HG03439 (cell line): ENCODE data around the gene KRTCAP2.
"Not testable (repeated sequence)": the region's sequence is repeated elsewhere in the genome, so short reads cannot be mapped to it uniquely, and the experiment has no call there.

ENCODE experiments used
- ATAC-seq: cut with Tn5 transposase; IDR thresholded peaks from one replicate; pipeline ENCODE4 v1.9.1; 2021; ENCODE audit warnings: mild to moderate bottlenecking, moderate library complexity; ENCODE audit not compliant: unreplicated experiment

KRTCAP2 gene

DNA sequence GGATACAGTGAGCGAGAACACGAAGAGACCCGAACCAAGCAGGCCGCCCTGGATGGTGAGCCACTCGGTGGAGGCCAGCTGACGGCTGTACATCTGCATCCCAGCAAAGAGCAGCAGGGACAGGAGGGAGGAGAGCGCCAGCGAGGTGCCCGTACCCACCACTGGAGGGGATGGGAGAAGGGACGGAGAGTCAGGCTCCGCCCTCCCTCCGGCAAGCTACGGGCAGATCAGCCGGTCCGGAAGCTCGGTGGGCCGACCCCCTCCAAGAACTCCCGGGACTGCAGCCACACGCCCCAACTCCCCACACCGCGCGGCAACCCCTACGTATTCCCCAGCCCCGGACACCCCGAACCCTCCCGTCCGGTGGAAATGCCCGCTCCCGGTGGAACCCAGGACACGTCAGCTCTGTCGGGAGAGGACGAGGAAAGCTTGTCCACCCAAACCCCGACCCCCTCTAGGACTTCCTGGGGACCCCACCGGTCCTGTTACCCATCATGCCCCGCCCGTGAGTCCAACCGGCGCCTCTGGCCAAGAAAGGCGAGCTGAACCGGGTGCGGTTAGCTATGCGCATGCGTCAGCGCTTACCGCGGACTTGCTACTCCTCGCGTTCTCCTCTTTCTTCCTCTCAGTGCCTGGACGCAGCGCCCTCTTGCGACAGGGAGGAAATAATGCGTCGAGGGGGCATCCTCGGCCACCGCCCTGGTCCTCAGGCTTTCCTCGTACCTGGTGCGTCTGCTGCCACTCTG is at the start of gene KRTCAP2:
Gene KRTCAP2 (minus strand): TSS at position 573 of the 746 bp plus-strand sequence. CDS start 80 bp downstream, at position 493.
- ATAC-seq: peak; percentile 81

DNA sequence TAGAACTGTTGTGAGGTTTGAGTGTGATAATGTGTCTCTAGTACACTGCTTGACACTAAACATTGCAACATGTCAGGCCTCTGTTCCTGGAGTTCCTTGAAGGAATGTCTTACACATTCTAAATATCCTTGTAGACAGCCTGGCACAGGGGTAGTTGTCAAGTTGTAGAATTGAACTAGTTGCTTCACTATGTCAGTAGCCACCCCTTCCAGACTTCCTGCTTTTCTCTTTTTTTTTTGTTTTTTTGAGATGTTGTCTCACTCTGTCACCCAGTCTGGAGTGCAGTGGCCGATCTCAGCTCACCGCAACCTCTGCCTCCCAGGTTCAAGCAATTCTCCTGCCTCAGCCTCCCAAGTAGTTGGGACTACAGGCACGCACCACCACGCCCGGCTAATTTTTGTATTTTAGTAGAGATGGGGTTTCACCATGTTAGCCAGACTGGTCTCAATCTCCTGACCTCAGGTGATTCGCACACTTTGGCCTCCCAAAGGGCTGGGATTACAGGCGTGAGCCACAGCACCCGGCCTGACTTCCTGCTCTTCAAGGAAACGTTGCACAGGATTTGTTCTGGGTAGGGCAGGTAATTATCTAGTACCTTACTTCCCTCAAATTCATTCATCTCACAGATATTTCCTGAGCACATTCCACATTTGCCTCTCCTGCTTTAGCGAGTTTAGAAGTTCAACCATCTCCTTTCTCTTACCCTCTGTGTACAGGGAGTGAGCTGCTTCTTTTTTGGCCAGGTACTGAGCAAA is 47.3 kb upstream of the KRTCAP2 start:
- ATAC-seq: not testable (repeated sequence)

DNA sequence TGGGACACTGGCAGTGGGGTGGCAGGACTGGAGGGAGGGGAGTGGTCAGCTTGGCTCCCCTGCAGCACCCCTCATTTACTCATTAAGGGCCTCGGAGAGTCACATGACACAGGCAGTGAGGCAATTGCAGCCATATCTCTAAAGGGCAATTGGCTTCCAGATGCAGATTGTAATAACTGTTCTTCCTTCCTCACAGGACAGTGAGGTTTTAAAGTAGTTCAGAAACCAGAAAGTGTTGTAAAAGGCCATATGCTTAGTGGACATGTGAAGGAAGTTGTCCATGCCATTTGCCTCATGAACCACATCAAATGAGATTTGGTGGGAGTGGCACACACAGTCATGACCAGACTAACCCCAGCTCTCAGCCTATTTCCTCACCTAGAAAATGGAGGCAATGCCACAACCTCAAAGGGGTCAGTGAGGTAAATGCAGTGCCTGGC is 46.5 kb upstream of the KRTCAP2 start:
- no peak for ATAC-seq

DNA sequence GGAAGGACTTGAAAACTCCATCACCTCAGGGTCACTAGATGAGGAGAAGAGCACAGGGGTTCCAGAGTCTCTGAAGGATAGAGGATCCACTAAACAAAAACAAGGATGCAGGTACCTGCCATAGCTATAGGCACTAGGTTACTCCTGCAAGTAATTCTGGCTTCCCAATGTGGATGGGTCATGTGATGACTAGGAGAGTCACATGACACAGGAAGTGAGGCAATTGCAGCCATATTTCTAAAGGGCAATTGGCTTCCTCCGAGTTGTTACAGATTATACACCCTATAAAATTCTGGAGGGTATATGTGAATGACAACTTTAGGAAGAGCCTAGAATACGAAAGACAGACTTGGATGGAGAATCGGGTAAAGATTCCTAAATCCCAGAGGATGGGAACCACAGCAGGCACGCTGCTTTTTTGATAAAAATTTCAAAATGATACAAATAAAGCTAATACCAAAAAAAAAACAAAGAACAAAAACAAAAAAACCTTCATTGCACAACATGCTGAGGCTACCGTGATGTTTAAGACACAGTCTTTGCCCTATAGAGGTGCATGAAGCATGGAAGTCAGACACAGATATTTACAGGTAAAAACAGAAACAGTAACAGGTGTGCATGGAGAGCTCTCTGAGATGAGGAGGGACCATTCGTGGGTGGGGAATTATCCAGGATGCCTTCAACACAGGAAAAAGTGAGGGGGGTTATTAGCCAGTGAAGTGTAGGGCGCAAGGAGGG is 45.9 kb upstream of the KRTCAP2 start:
- ATAC-seq: no peak

DNA sequence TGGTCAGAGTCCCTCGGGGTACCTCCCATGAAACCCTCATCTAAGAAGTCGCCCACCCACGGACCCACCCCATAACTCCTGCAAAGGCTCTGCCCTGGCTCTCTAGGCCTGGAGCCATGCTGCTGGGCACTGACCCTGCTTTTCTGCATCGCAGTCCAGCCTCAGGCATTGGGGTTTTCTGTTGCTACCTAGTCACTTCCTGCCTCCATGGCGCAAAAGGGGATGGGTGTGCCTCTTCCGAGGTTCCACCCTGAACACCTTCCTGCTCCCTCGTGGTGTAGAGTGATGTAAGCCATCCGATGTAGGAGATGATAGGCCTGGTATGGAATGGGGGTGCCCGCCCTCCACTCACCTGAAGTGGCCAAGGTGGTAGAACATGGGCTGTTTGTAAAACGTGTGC is 41.6 kb upstream of the KRTCAP2 start:
- not testable (repeated sequence) for ATAC-seq

DNA sequence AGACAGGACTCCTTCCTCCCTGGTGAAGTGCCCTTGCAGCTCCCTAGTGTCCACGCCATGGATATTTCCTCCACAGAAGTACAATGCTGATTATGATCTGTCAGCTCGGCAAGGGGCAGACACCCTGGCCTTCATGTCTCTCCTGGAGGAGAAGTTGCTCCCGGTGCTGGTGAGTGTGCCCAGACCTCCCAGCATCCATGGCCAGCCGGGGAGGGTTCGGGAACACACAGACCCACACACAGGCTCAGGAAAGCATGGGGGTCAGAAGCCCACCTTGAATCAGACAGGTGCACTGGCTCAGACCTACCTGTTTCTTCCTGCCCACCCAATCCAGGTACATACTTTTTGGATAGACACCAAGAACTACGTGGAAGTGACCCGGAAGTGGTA is 38.9 kb upstream of the KRTCAP2 start:
- ATAC-seq: not testable (repeated sequence)

DNA sequence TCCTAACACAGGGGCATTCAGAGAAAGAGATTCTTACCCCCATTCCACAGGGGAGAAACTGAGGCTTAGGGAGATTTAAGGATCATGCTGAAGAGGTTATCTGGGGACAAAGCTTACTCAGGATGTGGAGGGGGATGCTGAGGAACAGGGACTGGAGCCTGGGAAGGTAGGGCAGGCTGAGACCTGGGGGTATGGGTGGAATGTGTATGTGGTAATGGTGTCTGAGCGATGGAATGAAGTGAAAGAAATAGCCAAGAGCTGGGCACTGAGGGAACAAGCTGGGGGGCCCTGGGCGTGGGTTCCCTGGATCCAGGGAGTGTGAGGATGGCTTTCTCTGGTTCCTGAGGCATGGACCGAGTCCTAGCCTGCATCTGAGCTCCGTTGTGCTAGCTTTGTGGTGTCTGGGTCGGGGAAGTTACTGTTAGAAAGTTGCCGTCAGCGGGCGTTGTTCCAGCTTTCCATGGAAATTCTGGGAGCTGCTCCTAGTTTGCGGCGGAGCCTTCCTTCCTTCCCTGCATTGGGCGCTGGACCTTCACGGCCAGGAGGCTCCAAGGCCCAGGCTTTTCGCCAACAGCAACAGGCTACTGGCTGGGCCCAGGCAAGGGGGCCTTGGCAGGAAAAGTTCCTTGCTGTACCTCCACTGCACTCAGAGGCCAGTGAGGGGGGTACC is 38.4 kb upstream of the KRTCAP2 start:
- ATAC-seq: not testable (repeated sequence)

DNA sequence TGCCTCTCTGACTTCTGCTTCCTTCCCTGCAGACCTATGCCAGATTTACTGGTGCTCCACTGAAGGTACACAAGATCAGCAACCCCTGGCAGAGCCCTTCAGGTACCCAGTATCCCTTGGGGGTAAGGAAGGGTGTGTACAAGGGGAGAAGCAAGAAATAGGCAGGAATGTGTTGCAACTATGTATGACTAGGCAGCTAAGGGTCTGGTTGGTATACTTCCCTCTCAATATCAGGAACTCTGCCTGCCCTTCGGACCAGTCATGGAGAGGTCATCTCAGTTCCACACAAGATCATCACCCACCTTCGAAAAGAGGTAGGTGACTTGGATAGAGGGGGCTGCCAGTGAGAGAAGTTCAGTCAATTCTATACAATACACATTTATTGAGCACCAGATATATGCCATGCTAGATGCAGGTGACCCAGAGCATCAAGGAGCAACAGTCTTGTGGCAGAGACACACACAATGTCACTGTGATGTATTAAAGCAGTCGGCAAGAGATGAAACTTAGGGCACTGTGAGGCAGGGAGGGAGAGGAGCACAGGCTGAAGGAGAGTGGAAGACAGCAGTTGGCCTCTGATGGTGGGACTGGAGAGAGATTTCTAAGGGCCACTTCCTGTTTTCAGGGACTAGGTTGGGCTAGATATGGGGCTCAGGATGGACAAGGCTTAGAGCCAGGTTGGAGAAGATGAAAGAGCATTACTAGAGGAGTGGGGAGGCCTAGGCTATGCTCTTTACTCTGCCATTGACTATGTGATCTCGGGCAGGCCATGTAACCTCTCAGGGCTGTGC is 37.4 kb upstream of the KRTCAP2 start:
- ATAC-seq: no peak

DNA sequence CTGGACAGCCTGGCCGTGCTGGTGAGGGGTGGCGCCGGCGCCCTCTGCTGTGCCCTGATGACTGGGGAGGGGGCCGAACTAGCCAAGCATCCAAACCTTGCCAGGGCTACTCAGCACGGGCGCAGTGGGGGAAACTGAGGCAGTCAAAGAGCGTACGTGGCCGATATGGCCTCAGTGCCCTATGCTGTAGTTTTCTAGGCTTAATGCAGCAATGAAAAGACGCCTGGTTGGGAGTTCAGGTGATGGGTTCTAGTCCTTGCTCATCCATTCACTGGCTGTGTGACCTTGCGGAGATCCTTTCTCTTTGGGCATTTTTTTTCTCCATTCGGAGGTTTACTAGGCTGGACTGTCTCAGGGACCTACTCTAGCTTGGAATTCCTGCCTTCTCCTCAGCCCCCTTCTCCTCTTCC is 36.2 kb upstream of the KRTCAP2 start:
- ATAC-seq: no peak

DNA sequence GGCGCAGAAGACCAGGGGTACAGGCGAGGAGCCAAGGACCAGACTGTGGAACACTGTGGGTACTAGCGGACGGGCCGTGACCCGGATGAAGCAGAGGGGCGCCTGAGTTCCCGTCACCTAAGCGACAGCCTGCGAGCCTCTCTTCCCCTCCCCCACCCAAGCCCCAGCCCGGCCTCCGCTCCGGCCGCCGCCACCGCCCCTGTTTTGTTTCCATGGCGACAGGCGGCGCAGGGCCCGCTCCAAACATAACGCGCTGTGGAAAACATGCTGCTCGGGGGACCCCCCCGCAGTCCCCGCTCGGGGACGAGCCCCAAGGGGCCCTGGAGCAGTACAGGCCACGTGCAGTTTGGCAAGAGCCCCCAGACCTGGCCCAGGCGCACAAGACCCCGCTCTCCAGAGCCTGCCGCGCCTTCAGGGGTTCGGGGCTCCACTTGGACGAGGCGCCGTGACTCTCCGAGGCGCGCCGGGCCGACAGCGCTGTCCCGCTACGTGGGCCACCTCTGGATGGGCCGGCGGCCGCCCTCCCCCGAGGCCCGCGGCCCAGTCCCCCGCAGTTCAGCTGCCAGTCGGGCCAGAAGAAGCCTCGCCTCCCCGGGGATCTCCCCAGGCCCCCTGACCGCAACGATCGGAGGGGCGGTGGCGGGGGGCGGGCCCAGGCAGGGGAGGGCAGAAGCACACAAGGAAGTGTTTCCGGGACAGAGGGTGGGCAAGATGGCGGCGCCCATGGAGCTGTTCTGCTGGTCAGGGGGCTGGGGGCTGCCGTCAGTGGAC is 35.6 kb upstream of the KRTCAP2 start, which contains the start of gene MTX1:
Gene MTX1 (plus strand): TSS at position 155 of the 771 bp plus-strand sequence. CDS start 110 bp downstream, at position 265.
- peak; percentile 59 for ATAC-seq

DNA sequence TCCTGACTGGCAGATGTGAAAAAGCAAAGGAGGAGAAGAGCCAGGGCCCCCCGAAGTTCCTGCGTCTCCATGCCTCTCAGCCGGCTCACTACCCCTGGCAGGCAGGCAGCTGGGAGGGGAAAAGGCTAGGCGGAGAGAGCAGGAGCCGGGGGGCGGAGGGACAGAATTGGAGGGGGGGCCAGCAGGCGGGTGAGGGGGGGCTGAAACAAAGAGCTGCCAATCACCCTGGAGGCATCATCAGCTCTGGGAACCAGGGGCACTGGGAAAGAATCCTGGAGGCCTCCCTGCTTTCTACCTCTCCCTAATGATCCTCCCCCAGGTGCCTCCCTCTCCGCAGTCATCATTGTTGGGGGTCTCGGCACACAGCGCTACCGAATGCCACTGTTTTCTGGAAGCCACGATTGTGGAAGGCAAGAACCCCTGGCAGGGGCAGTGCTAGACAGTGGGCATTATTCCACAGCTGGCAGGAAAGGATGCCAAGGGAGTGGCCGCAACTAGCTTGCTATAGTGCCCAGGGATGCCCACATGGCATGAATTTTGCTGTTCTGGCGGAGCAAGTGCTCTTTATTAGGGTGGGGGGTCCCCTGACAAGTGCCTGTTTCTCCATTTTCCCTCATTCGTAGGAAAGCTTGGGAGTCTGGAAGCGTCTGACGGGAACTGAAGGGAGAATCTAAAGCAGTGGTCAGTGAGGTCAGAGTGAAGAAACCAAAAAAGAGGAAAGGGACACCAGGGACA is 34.9 kb upstream of the KRTCAP2 start, which contains the start of gene THBS3:
Gene THBS3 (minus strand): TSS at position 92 of the 735 bp plus-strand sequence. CDS start 21 bp downstream, at position 71.
- no peak for ATAC-seq

DNA sequence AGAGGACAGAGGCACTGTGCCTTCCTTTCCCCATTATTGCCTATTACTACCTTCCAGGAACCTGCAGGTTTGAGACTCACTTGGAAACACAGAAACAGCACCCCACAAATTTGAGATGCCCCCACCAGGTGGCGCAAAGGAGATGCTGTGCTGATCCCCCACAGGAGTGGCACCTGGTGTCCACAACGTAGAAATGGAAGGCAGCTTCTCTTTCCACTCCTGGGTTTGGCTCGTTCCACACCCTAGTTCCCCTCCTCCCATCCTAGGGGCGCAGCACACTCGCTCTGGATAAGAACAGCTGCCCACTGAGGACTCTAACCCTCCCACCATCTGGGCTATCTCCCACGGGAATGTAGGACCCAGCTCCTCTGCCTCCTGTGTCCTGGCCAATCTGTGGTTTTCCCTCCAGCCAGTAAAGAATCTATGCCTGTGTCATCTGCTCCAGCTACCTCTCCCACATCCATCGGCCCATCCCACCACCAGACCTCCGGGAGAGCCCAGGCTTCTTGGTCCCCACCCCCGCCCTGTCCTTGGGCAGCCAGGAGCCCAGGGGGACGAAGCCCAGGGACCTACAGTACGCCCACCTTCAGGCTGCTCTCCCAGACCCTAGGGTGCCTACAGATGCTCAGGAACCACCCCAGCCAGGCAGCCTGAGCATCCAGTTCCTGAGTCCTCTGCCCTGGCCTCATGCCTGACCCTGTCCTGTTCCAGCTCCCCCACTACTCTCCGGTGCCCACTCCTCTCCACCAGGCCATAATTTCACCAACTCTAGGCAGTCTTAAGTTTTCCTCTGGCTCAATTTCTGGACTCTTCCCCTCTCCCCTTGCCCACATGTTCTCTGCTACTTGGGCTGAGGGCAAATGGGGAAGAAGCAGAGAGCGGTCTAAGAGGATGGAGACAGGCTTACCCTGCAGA is 34.0 kb upstream of the KRTCAP2 start:
- no peak for ATAC-seq

DNA sequence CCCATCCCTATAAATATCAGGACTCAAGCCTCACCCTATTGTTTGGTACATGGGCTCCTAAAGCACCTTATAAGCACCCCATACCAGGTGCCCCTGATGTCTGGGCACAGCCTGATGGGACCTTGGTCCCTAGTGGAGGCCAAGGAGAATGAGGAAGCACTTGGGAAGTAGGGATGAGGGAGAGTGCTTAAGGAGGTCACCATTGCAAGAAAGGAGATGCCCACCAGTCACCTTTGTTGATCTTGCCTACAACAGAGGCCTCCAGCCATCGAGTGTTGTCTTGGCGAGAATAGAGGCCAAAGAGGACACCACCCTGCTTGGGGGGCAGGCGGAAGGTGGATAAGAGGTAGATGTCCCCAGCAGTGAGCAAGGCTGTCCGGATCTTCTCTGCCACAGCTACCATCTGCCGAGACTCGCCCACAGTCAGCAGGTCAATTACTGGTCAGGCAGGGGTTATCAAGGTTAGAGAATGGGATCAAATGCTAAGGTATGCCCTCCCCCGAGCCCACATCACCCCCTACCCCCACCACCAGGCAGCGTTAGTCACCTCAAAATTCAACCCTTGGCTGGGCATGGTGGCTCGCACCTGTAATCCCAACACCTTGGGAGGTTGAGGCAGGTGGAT is 33.0 kb upstream of the KRTCAP2 start:
- no peak for ATAC-seq

DNA sequence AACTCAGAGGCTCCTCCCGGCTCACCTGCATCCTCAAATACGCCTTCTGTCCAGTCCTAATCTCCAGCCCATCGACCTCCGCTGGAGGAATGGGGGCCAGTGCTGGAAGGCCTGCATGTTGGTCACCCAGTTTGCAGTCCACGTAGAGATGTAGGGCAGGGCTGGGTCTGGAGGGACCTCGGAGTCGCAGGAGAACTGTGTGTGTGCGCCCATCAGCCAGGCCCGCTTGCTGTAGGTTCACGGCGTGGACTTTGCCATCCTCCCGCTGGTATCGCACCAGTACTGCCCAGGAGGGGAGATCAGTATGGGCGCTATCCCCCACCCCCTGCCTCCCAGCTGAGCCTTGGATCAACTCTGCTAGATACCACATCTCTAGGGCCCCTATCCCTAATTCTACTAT is 31.9 kb upstream of the KRTCAP2 start:
- no peak for ATAC-seq

DNA sequence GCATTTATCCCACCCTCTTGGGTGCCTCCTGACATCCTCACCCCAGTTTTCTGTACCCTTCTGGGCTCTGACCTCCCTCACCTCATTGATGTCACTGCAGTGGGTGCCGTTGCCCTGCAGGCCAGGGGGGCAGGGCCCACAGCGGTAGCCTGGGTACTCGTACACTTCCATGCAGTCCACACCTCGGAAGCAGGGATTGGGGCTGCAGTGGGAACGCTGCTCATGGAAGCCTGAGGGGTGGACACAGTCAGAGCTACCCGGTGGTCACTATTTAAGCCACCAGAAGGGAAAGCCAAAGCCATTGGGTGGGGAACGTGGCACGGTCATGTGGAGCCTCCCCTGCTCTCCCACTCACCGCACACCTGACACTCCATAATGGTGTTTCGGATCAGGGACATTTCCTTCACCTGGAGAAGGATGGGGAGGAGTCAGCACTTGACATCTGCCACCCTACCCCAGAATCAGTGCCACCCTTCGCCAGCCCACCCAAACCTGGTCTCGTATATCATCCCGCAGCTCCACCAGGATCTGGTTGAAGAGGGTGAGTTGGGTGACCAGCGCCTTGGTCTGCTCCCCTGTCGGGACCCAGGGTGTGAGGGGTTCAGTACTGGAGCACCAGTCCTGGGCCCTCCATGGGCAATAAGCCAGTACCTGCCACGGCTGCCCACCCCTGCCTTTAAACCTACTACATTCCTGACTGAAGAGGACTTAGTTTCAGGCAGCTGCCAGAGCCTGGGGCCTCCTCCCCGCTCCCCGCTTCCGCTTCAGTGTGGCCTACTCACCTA is 29.8 kb upstream of the KRTCAP2 start:
- no peak for ATAC-seq

DNA sequence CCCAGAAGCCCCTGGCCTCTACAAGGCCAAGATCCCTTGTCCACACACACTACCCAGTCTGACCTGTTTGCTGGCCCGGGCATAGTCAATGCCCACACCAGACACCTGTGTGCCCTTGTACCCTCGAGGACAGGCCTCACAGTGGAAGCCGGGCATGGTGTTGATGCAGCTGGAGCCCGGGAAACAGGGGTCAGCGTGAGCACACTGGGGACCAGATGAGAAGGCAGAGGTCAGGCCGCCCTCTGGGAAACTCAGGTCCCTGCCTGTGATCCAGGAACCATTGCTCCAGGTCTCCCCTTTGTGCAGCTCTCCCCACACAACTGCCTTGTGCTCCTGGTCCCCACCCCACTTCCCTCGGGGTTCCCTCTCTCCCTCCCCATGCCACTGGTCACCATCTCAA is 29.1 kb upstream of the KRTCAP2 start:
- no peak for ATAC-seq
